ENCODE measurements around the gene STAT3. TPM values are rescaled to one million over a fixed set of nuclear protein-coding genes. Genes with fewer than 3 reads are reported as not detected.

STAT3 gene
- total and polyA plus RNA-seq, 2 of the 13 experiments (the other 11 are each of a cell fraction or from before 2014, with no cell fraction given), result 61.8 to 62.4 TPM

DNA sequence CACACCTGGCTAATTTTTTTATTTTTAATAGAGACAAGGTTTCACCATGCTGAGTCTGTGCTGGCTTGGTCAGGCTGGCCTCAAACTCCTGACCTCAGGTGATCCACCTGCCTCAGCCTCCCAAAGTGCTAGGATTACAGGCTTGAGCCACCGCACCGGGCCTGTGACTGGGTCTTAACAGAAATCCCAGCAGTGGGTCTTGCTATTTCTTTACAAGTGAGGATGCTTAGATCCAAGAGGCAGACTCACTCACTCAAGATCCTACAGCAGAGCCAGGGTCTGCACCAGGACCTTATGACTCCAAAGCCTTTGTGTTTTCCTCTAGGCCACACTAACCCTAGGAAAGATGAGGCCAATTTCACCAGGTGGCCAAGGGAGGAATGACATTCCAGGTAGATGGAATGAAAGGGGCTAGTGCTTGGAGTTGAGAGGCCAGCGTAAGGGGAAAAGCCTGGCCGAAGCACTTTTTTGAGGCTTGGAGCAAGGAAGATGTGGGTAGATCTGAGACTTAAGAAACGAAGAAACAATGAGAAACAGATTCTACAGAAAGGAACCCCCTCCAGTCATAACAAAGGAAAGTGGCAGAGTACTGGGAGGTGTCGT lies 105.7 kb downstream of the STAT3 start:
- ATAC-seq (peak; percentile 71), FAIRE-seq (peak; percentile 85), DNase-seq (ENCODE audit: low spot score) (no peak)
- no TSS peak for BruUV-seq (replicated peaks)
- Histone ChIP-seq H3K27me3 (ENCODE audit: control insufficient read depth in 1 of 2, insufficient read depth in 2 of 2, low read length in 2 of 2) (peaks cover 4 to 33% of the 10 kb centered on the region in 2 experiments; a peak in 4 of 5 replicates), H4K20me1 (ENCODE audit: insufficient read depth, low read length) (no peaks in the 10 kb centered on the region), H3K4me1 (ENCODE audit: insufficient read depth, low read length) (peaks cover 54% of the 10 kb centered on the region), H3K4me3 (replicated peaks in 1 of 3; ENCODE audit: insufficient read depth in 1 of 3, low read depth in 2 of 3, low read length in 3 of 3) (no peak overlapping the region), H3K36me3 (replicated peaks in 1 of 2; ENCODE audit: control insufficient read depth in 1 of 2, insufficient read depth in 2 of 2, low read length in 2 of 2) (no peaks in the 10 kb centered on the region), H3K4me2 (ENCODE audit: low read depth, low read length) (no peak overlapping the region), H3K9me3 (ENCODE audit: low read length) (no peaks in the 10 kb centered on the region), H3K27ac (ENCODE audit: extremely low read length, insufficient read depth, low read length) (no peak overlapping the region), H2AFZ (ENCODE audit: low read length) (no peak overlapping the region), H3K79me2 (ENCODE audit: insufficient read depth, low read length) (no peaks in the 10 kb centered on the region), H3K9ac (ENCODE audit: insufficient read depth, low read depth, low read length) (no peak overlapping the region)
- CTCF ChIA-PET (ENCODE audit: low intra/inter-chr PET ratio, low total read pairs), result no interaction called here
- 40% methylated on average over 6 of the region's 6 CpGs for WGBS (ENCODE audit: low lambda C conversion rate)
- intact Hi-C loops (cut with micrococcal nuclease; ENCODE audit: unreplicated experiment), result loop anchor here (5.0 to 10.0 kb wide), 2 partner anchors 35 to 58 kb away; no protein-coding TSS in a partner anchor
- TF ChIP-seq NPAS2 (CRISPR knock-in tag; IDR thresholded peaks at IDR 0.05; ENCODE audit: borderline replicate concordance) (no peak), ZNF207 (IDR thresholded peaks at IDR 0.05; ENCODE audit: borderline replicate concordance) (no peak), WIZ (CRISPR knock-in tag; IDR thresholded peaks at IDR 0.05) (no peak), DNMT1 (CRISPR knock-in tag; IDR thresholded peaks at IDR 0.05) (no peak), MTA3 (CRISPR knock-in tag; IDR thresholded peaks at IDR 0.05) (no peak), SMC3 (IDR thresholded peaks at IDR 0.05; ENCODE audit: low read length) (peak; percentile 24; the same call in 1 of the 2 replicates), ZNF615 (CRISPR knock-in tag; IDR thresholded peaks at IDR 0.05; ENCODE audit: borderline replicate concordance) (no peak), ZMYM3 (CRISPR knock-in tag; IDR thresholded peaks at IDR 0.05) (0 out of 2 replicates have a peak, but pooled peaks have one; percentile 19), ZNF24 (IDR thresholded peaks at IDR 0.05) (no peak), RARA (CRISPR knock-in tag; IDR thresholded peaks at IDR 0.05) (no peak), SIX1 (CRISPR knock-in tag; IDR thresholded peaks at IDR 0.05; ENCODE audit: borderline replicate concordance) (no peak), TEAD3 (CRISPR knock-in tag; optimal IDR thresholded peaks at IDR 0.05; ENCODE audit: borderline replicate concordance) (peak; percentile 83), ZNF17 (CRISPR knock-in tag; IDR thresholded peaks at IDR 0.05) (no peak), ZNF572 (CRISPR knock-in tag; IDR thresholded peaks at IDR 0.05) (0 out of 2 replicates have a peak, but pooled peaks have one; percentile 38), KDM3A (CRISPR knock-in tag; IDR thresholded peaks at IDR 0.05; ENCODE audit: low read depth) (no peak), ZBTB7A (CRISPR knock-in tag; IDR thresholded peaks at IDR 0.05) (no peak), ZNF431 (CRISPR knock-in tag; IDR thresholded peaks at IDR 0.05; ENCODE audit: borderline replicate concordance, low read depth) (no peak), RORA (CRISPR knock-in tag; IDR thresholded peaks at IDR 0.05) (no peak)
- TF ChIP-seq, protein P1, sequence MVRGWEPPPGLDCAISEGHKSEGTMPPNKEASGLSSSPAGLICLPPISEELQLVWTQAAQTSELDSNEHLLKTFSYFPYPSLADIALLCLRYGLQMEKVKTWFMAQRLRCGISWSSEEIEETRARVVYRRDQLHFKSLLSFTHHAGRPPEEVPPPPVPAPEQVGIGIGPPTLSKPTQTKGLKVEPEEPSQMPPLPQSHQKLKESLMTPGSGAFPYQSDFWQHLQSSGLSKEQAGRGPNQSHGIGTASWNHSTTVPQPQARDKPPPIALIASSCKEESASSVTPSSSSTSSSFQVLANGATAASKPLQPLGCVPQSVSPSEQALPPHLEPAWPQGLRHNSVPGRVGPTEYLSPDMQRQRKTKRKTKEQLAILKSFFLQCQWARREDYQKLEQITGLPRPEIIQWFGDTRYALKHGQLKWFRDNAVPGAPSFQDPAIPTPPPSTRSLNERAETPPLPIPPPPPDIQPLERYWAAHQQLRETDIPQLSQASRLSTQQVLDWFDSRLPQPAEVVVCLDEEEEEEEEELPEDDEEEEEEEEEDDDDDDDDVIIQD (CRISPR knock-in tag; IDR thresholded peaks at IDR 0.05; ENCODE audit: low read depth), result no peak
- POLR2A ChIA-PET, result no interaction called here
- in situ Hi-C loops (cut with HindIII; ENCODE audit: extremely low pct_ligation_motif_present, low pct_unique_long_range_greater_than_20kb), result no loop called here
